ENCODE results near the gene FHIT.

DNA sequence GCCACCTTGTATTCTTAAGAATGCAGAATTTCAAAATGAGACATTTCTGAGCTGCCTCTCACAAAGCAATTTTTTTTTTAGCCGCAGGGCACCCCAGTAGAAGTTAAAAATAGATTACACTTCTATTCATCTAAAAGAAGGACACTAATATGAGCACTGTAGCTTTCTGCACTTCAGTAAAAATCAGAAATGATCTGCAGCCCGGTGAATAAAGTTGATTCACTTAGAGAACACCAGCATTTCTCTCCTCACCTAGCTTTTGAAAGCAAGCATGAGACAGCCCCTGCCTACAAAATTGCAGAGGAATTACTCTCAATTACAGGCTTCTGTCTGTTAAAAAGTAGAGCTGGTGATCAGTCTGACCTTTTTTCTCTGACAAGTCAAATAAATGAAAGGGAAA lies 1062.4 kb downstream of the FHIT start:
- TF ChIP-seq POLR2A (IDR thresholded peaks at IDR 0.05), result no peak
- TF ChIP-seq, protein P1, sequence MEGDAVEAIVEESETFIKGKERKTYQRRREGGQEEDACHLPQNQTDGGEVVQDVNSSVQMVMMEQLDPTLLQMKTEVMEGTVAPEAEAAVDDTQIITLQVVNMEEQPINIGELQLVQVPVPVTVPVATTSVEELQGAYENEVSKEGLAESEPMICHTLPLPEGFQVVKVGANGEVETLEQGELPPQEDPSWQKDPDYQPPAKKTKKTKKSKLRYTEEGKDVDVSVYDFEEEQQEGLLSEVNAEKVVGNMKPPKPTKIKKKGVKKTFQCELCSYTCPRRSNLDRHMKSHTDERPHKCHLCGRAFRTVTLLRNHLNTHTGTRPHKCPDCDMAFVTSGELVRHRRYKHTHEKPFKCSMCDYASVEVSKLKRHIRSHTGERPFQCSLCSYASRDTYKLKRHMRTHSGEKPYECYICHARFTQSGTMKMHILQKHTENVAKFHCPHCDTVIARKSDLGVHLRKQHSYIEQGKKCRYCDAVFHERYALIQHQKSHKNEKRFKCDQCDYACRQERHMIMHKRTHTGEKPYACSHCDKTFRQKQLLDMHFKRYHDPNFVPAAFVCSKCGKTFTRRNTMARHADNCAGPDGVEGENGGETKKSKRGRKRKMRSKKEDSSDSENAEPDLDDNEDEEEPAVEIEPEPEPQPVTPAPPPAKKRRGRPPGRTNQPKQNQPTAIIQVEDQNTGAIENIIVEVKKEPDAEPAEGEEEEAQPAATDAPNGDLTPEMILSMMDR (IDR thresholded peaks at IDR 0.05), result no peak

All from Peyer's patch (tissue), 4 donors.